Subcutaneous adipose tissue (tissue), 4 donors: ENCODE data around the gene RHEB. TPM values are rescaled to one million over a fixed set of nuclear protein-coding genes. Genes with fewer than 3 reads are reported as not detected.

Source experiments
- CTCF ChIP-seq: fragments of 450-650 bp; IDR thresholded peaks from one replicate; pipeline ENCODE4 v1.5.1; 2016; ENCODE audit warnings: low read depth, mild to moderate bottlenecking, control low read depth, antibody characterized with exemption, moderate library complexity
- total RNA-seq, 4 donors: library from RNA; depleted of rRNA; stranded (reverse); fragments of >200 nt; gene quantifications; one replicate each; pipeline ENCODE4 v1.1.0, GENCODE V29; 2016

RHEB gene
- total RNA-seq, 4 donors from 2014 or later = 98.1 to 132 (median 106) TPM

- TF ChIP-seq CTCF = no peak
These were observed 64.0 kb downstream of the RHEB start for GRCh38 chr7:151455690-151456089.

DNA sequence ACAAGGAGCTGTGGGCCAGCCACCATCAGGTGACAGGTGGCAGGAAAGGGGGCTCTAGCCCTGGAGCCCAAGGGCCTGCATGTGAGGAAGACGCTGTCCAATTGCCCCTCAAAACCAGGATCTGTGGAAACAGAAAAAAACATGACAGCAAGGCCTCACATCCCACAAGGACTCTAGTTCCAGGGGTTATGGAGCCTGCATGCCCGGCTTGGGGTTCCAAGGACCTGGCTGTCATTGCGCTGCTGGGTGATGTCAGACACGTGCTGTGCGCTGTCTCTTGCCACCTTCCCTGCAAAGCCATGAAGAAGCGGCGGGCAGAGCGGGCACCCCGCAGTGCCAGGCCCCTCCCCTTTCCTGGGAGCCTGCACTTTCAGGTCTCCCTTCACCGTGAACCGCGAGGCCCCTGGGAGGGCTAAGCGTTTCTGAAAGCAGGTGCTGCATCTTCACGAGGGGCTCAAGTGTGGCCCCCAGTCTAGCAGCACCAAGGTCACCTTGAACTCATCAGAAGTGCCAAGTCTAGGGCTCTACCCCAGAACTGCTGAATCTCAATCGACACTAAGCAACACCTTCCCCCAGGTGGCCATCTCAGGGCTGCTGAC, 64.7 kb downstream of the RHEB start:
- no peak for TF ChIP-seq CTCF

DNA sequence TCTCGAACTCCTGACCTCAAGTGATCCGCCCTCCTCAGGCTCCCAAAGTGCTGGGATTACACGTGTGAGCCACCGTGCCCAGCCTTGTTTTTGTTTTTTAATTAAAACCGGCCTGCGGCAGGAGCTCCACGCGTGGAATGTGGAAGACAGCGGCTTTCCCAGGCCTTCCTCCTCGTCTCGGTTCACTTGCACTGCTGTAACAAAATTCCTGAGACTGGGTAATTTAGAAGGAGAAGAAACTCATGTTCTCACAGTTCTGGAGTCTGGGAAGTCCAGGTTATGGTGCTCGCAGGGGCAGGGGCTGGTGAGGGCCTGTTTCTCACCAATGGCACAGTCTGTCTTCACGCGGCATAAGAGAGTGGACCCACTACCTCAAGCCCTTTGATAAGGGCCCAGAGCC, 65.4 kb downstream of the RHEB start:
- no peak for TF ChIP-seq CTCF

DNA sequence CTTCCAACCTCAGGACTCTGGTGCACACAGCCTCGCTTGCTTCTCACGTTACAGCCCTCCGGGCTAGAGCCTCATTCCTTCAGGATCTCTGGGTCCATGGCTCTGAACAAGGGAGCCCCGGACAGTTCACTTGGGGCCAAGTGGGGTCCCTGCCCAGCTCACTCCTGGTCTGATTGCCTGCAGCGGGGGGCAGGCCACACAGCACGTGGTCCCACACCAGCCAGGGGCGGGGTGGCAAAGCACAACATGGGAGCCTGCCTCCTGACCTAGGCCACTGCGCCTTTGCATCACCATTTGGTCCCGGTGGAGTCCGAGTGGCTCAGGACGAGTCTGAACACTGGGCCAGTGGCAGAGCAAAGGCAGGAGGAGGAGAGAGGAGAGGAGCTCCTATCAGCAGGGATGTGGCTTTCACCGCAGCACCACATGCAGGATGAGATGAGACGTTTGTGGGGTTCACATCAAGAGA, 66.3 kb downstream of the RHEB start:
- TF ChIP-seq CTCF = no peak

GRCh38 chr7:151452680-151453325, 66.9 kb downstream of the RHEB start:
- TF ChIP-seq CTCF = no peak

- TF ChIP-seq CTCF = no peak
These were observed 67.8 kb downstream of the RHEB start for GRCh38 chr7:151451626-151452571.

- TF ChIP-seq CTCF = no peak
These were observed 68.5 kb downstream of the RHEB start for GRCh38 chr7:151451156-151451555.
